Right atrium auricular region (tissue), 2 donors: ENCODE results near the gene C3. TPM values are rescaled to one million over a fixed set of nuclear protein-coding genes. Genes with fewer than 3 reads are reported as not detected.
"Not testable (repeated sequence)": the region's sequence is repeated elsewhere in the genome, so short reads cannot be mapped to it uniquely, and the experiment has no call there.

Experiments
- DNase-seq: peaks from one replicate; pipeline ENCODE4 v3.0.0-alpha.2; 2019; ENCODE audit warnings: low spot score
- H3K27ac ChIP-seq, 2 donors: fragments of 200-600 bp; sonication (generic); 1 replicate in 1 of 2; 2 replicates in 1 of 2; pipeline ENCODE4 v1.5.1; 2016 to 2019
- H3K27me3 ChIP-seq, 2 donors: fragments of 200-600 bp; sonication (generic); one replicate each; pipeline versions ENCODE4 v1.5.1 to v1.6.0; 2017 to 2019
- H3K36me3 ChIP-seq: fragments of 200-600 bp; sonication (generic); one replicate; pipeline ENCODE4 v1.5.1; 2016
- H3K4me1 ChIP-seq, 2 donors: fragments of 200-600 bp; sonication (generic); one replicate each; pipeline versions ENCODE4 v1.5.1 to v1.6.0; 2017 to 2019
- H3K4me3 ChIP-seq, 2 donors: fragments of 200-600 bp; sonication (generic); 1 replicate in 1 of 2; 2 replicates in 1 of 2; pipeline ENCODE4 v1.5.1; 2017 to 2019; ENCODE audit warnings: mild to moderate bottlenecking in 1 of 2, moderate library complexity in 1 of 2
- H3K9me3 ChIP-seq, 2 donors: fragments of 200-600 bp; sonication (generic); one replicate each; pipeline ENCODE4 v1.5.1; 2019
- total RNA-seq, 2 donors: library from RNA; depleted of rRNA; stranded (reverse); fragments of >200 nt; gene quantifications; one replicate each; pipeline ENCODE4 v1.1.0, GENCODE V29; 2016
- TF ChIP-seq, protein P1 (sequence below), 2 donors: fragments of 200-600 bp; sonication (generic); IDR thresholded peaks; one replicate each; pipeline ENCODE4 v1.5.1; 2019; ENCODE audit warnings: antibody characterized with exemption in 2 of 2

The C3 gene
- total RNA-seq, 2 donors from 2014 or later: 419 to 1,709 TPM

DNA sequence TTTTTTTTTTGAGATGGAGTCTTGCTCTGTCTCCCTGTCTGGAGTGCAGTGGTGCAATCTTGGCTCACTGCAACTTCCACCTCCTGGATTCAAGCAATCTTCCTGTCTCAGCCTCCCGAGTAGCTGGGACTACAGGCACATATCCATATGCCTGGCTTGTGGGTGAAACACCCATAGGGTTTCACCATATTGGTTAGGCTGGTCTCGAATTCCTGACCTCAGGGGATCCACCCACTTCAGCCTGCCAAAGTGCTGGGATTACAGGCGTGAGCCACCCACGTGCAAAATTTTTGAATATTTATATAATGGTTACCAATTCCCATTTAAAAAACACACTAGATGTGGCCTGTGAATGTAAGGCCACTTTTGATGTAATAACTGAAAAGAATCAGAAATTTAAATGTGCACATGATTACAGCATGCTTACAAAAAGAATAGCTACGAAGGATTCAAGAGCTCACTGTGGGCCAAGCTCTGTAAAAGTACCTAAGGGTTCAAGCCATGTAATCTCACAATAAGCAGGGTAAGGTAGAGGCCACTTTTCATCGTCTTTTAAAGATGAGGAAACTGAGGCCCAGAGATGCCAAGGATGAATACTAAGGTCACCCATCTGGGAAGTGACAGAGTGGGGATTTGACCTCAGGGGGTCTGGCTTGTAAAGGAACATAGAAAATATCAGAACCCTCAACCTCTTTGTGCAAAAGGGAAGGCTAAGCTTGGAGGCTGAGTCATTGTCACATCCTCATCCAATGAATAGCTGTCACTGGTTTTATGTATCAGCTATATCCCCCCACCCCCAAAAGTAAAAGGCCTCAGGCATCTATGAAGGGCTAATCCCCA is 68.3 kb downstream of the C3 start:
- Histone ChIP-seq H3K4me3 (no peak overlapping the region), H3K27ac (no peak overlapping the region), H3K9me3 (no peaks in the 10 kb centered on the region), H3K27me3 (no peaks in the 10 kb centered on the region), H3K36me3 (no peaks in the 10 kb centered on the region), H3K4me1 (no peaks in the 10 kb centered on the region)
- TF ChIP-seq, protein P1, sequence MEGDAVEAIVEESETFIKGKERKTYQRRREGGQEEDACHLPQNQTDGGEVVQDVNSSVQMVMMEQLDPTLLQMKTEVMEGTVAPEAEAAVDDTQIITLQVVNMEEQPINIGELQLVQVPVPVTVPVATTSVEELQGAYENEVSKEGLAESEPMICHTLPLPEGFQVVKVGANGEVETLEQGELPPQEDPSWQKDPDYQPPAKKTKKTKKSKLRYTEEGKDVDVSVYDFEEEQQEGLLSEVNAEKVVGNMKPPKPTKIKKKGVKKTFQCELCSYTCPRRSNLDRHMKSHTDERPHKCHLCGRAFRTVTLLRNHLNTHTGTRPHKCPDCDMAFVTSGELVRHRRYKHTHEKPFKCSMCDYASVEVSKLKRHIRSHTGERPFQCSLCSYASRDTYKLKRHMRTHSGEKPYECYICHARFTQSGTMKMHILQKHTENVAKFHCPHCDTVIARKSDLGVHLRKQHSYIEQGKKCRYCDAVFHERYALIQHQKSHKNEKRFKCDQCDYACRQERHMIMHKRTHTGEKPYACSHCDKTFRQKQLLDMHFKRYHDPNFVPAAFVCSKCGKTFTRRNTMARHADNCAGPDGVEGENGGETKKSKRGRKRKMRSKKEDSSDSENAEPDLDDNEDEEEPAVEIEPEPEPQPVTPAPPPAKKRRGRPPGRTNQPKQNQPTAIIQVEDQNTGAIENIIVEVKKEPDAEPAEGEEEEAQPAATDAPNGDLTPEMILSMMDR (IDR thresholded peaks at IDR 0.05): no peak
- no peak for DNase-seq

DNA sequence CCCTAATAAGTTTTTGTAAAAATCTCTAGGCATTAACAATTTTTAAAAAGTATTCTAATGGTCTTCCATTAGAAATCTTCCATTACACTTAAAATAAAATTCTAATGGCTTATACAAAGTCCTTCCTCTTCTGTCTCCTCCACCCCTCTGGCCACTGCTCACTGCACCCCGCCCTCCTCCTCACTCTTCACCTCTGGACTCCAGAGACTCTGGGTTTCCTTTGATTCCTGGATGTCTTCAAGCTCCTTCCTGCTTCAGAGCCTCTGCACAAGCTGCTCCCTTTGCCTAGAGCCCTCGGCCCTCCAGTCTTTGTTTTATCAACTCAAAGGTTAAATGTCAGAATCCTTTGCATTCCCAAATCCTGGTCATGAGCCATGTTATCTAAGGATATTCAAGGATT is 71.3 kb downstream of the C3 start:
- TF ChIP-seq, protein P1 (IDR thresholded peaks at IDR 0.05): no peak
- Histone ChIP-seq H3K27me3 (no peaks in the 10 kb centered on the region), H3K9me3 (no peaks in the 10 kb centered on the region), H3K36me3 (no peaks in the 10 kb centered on the region), H3K27ac (no peak overlapping the region), H3K4me3 (no peak overlapping the region), H3K4me1 (no peaks in the 10 kb centered on the region)
- DNase-seq: no peak

DNA sequence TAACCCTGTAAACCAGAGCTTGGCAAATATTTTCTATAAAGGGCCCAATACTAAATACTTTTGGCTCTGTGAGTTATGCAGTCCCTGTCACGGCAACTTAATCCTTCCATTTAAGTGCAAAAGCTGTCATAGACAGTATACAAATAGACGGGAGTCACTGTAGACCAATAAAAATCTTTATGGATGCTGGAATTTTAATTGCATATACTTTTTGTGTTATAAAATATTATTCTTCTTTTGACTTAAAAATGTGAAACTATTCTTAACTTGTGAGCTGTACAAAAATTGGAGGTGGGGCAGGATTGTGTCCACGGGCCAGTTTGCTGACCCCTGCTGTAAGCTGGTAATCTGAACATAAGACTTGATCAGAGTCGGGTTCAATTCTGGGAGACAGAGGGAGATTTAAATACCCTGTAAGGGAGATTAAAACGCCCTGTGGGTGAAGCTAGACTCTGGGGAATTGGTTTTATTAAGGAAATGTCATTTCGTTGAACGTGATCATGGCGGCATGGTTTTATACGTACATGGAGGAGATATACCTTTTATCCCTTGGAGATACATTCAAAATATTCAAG is 72.2 kb downstream of the C3 start:
- no peak for DNase-seq
- Histone ChIP-seq H3K27me3 (no peaks in the 10 kb centered on the region), H3K4me3 (no peak overlapping the region), H3K4me1 (no peaks in the 10 kb centered on the region), H3K27ac (no peak overlapping the region), H3K36me3 (no peaks in the 10 kb centered on the region), H3K9me3 (no peaks in the 10 kb centered on the region)
- TF ChIP-seq, protein P1 (IDR thresholded peaks at IDR 0.05): no peak

DNA sequence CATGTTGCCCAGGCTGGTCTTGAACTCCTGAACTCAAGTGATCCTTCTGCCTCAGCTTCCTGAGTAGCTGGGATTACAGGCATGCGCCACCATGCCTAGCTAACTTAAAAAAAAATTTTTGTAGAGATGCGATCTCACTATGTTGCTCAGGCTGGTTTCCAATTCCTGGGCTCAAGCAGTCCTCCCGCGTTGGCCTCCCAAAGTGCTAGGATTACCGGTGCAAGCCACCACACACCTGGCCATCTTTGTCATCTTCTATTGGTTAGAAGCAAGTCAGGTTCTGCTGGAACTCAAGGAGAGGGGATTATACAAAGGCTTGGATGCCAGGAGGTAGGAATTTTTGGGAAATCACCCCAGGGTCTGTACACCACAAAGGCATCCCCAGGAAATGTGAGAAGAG is 75.7 kb downstream of the C3 start:
- Histone ChIP-seq H3K4me3 (no peak overlapping the region), H3K9me3 (no peaks in the 10 kb centered on the region), H3K27me3 (no peaks in the 10 kb centered on the region), H3K4me1 (no peaks in the 10 kb centered on the region), H3K36me3 (no peaks in the 10 kb centered on the region), H3K27ac (no peak overlapping the region)
- TF ChIP-seq, protein P1 (IDR thresholded peaks at IDR 0.05): no peak
- no peak for DNase-seq

DNA sequence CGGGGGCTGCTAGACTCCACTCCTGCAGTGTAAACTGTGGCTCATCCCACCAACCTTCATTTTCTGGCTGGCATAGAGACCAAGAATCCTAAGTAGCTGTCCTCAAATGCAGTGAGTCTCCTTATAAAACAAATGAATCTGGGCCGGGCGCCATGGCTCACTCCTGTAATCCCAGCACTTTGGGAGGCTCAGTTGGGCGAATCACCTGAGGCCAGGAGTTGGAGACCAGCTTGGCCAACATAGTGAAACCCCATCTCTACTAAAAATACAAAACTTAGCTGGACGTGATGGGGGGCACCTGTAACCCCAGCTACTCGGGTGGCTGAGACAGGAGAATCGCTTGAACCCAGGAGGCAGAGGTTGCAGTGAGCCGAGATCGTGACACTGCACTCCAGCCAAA is 80.1 kb downstream of the C3 start:
- not testable (repeated sequence) for H3K9me3 ChIP-seq, H3K27ac ChIP-seq, DNase-seq, H3K4me1 ChIP-seq, H3K4me3 ChIP-seq, H3K36me3 ChIP-seq, H3K27me3 ChIP-seq

DNA sequence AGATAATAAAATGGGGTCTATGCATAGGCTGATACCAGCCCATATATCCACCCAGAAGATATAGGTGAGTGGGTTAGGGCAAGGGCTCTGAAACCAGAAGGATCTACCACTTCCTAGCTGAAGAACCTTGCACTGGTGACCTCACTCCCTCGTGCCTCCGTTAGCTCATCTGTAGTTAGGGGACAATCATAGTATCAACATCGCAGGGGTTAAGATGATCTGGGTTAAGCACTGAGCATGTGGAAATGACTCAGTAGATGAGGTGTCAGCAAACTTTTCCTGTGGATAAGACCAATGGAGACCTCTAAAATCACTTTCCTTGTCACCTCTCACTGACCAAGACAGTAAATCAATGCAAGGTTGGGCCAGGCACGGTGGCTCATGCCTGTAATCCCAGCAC is 81.0 kb downstream of the C3 start:
- Histone ChIP-seq H3K4me3 (no peak overlapping the region), H3K36me3 (no peaks in the 10 kb centered on the region), H3K27me3 (no peaks in the 10 kb centered on the region), H3K4me1 (no peaks in the 10 kb centered on the region), H3K27ac (no peak overlapping the region), H3K9me3 (no peaks in the 10 kb centered on the region)
- DNase-seq: no peak
- TF ChIP-seq, protein P1 (IDR thresholded peaks at IDR 0.05): no peak

DNA sequence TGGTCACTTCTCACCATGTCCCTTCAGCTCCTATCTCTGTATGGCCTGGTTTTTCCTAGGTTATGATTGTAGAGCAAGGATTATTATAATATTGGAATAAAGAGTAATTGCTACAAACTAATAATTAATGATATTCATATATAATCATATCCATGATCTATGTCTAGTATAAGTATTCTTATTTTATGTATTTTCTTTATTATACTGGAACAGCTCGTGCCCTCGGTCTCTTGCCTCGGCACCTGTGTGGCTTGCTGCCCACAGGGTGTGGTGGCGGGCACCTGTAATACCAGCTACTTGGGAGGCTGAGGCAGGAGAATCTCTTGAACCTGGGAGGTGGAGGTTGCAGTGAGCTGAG is 87.0 kb downstream of the C3 start:
- H3K4me3 ChIP-seq, H3K4me1 ChIP-seq, H3K9me3 ChIP-seq, H3K27me3 ChIP-seq, H3K27ac ChIP-seq, H3K36me3 ChIP-seq: not testable (repeated sequence)
- peak; percentile 9 for DNase-seq
